Lung microvascular endothelial cell (primary cell): ENCODE results near the gene ACTN1. TPM values are rescaled to one million over a fixed set of nuclear protein-coding genes. Genes with fewer than 3 reads are reported as not detected.
"Not testable (repeated sequence)": the region's sequence is repeated elsewhere in the genome, so short reads cannot be mapped to it uniquely, and the experiment has no call there.

ENCODE experiments used
- DNase-seq, 2 donors: peaks; one replicate each; pipeline versions ENCODE4 v3.0.0 to v3.0.0-alpha.2; 2010; ENCODE audit warnings: low read depth in 2 of 2
- total RNA-seq: library from RNA; depleted of rRNA; stranded (reverse); fragments of >200 nt; gene quantifications from 2 replicates; pipeline ENCODE4 v1.2.1, GENCODE V29; 2014

Gene ACTN1
- total RNA-seq = 169 and 219 TPM in 2 replicates

- DNase-seq = peak; percentile 98 to 99
Measured at GRCh38 chr14:68979021-68979721, at the start of gene ACTN1. Gene ACTN1, minus strand, starts transcription at chr14:68979302. Its CDS starts 246 bp downstream, at chr14:68979056.

GRCh38 chr14:69027242-69027913 is 48.3 kb upstream of the ACTN1 start:
- DNase-seq = no peak

GRCh38 chr14:69023035-69023434 is 43.9 kb upstream of the ACTN1 start:
- no peak for DNase-seq

- not testable (repeated sequence) for DNase-seq
Measured at GRCh38 chr14:69022093-69022492, 43.0 kb upstream of the ACTN1 start.

GRCh38 chr14:69017706-69018105 is 38.6 kb upstream of the ACTN1 start:
- DNase-seq = no peak

- peak in 1 of 2 donors; percentile 71 for DNase-seq
Measured at GRCh38 chr14:69014829-69015259, 35.7 kb upstream of the ACTN1 start.

GRCh38 chr14:69013943-69014782 is 35.1 kb upstream of the ACTN1 start:
- peak; percentile 52 to 55 for DNase-seq

GRCh38 chr14:69012256-69012953 is 33.3 kb upstream of the ACTN1 start:
- no peak for DNase-seq

- no peak for DNase-seq
Measured at GRCh38 chr14:69010648-69011047, 31.5 kb upstream of the ACTN1 start.

GRCh38 chr14:69008421-69008884 is 29.4 kb upstream of the ACTN1 start:
- peak; percentile 19 to 50 for DNase-seq

GRCh38 chr14:69006346-69006745 is 27.2 kb upstream of the ACTN1 start:
- no peak for DNase-seq

GRCh38 chr14:69005432-69006148 is 26.5 kb upstream of the ACTN1 start:
- peak; percentile 98 to 99 for DNase-seq

GRCh38 chr14:69004731-69005431 is 25.8 kb upstream of the ACTN1 start:
- DNase-seq = peak in 1 of 2 donors; percentile 8

GRCh38 chr14:69003626-69004025 is 24.5 kb upstream of the ACTN1 start:
- no peak for DNase-seq

GRCh38 chr14:69002069-69002468 is 23.0 kb upstream of the ACTN1 start:
- DNase-seq = peak; percentile 81 to 84

- DNase-seq = no peak
Measured at GRCh38 chr14:69001375-69001774, 22.3 kb upstream of the ACTN1 start.

- DNase-seq = no peak
Measured at GRCh38 chr14:68998062-68998461, 19.0 kb upstream of the ACTN1 start.

GRCh38 chr14:68995731-68996130 is 16.6 kb upstream of the ACTN1 start:
- DNase-seq = no peak

- no peak for DNase-seq
Measured at GRCh38 chr14:68994056-68994455, 15.0 kb upstream of the ACTN1 start.

GRCh38 chr14:68987653-68988036 is 8.5 kb upstream of the ACTN1 start:
- peak in 1 of 2 donors; percentile 39 for DNase-seq
